OCI-LY7 (cell line): Measurements from ENCODE around the gene GLIPR1. TPM values are rescaled to one million over a fixed set of nuclear protein-coding genes. Genes with fewer than 3 reads are reported as not detected.

Experiments
- BruUV-seq: library from RNA; stranded (reverse); fragments of 400-500 nt; replicated peaks from 2 replicates; lab custom pipeline; 2021; lab: Mats Ljungman, UMichigan
- CTCF ChIA-PET: fragments of 300-600 bp; sonication (Branson Sonifier 250); formaldehyde crosslinking; loops from one replicate; lab custom pipeline; 2022; ENCODE audit warnings: antibody characterized with exemption; ENCODE audit not compliant: unreplicated experiment; lab: Charles Lee
- POLR2A ChIA-PET: fragments of 300-600 bp; sonication (Branson Sonifier 250); formaldehyde crosslinking; loops from one replicate; lab custom pipeline; 2022; ENCODE audit warnings: antibody characterized with exemption; lab: Charles Lee
- DNase-seq: peaks from one replicate; pipeline ENCODE4 v3.0.0-alpha.2; 2015; ENCODE audit warnings: low spot score
- H2AFZ ChIP-seq: fragments of 200-600 bp; sonication (generic), shearing (Covaris generic); 2 replicates; pipeline ENCODE4 v1.6.1; 2014; ENCODE audit warnings: mild to moderate bottlenecking, antibody characterized with exemption, low read length, moderate library complexity
- H3K27ac ChIP-seq: fragments of 200-600 bp; sonication (generic); 2 replicates; pipeline ENCODE4 v1.5.1; 2014; ENCODE audit warnings: mixed run types, low read depth, mild to moderate bottlenecking, moderate library complexity, low read length, inconsistent platforms; ENCODE audit not compliant: poor library complexity, severe bottlenecking
- H3K36me3 ChIP-seq: fragments of 200-600 bp; sonication (generic); 2 replicates; pipeline ENCODE4 v1.6.1; 2014; ENCODE audit warnings: mild to moderate bottlenecking, antibody characterized with exemption, low read length, moderate library complexity, mixed read lengths; ENCODE audit not compliant: insufficient read depth
- H3K4me1 ChIP-seq: fragments of 200-600 bp; sonication (generic); 2 replicates; pipeline ENCODE4 v1.5.1; 2014; ENCODE audit warnings: mild to moderate bottlenecking, low read length; ENCODE audit not compliant: insufficient read depth, poor library complexity, severe bottlenecking
- H3K4me2 ChIP-seq: fragments of 200-600 bp; sonication (generic); 2 replicates; pipeline ENCODE4 v1.6.1; 2014; ENCODE audit warnings: mild to moderate bottlenecking, low read length
- H3K4me3 ChIP-seq: fragments of 200-600 bp; sonication (generic); 2 replicates; pipeline ENCODE4 v1.5.1; 2014; ENCODE audit warnings: mild to moderate bottlenecking, low read depth, low read length; ENCODE audit not compliant: poor library complexity, severe bottlenecking
- H3K79me2 ChIP-seq: fragments of 200-600 bp; sonication (generic); 2 replicates; pipeline ENCODE4 v1.6.1; 2016; ENCODE audit warnings: low read depth, mild to moderate bottlenecking, low read length, moderate library complexity, mixed read lengths; ENCODE audit not compliant: insufficient read depth
- H3K9me2 ChIP-seq: fragments of 200-600 bp; sonication (generic); 2 replicates; pipeline ENCODE4 v1.6.1; 2016; ENCODE audit warnings: mild to moderate bottlenecking, low read length, mixed read lengths; ENCODE audit not compliant: insufficient read depth
- H3K9me3 ChIP-seq: fragments of 200-600 bp; sonication (generic); 2 replicates; pipeline ENCODE4 v1.6.1; 2014; ENCODE audit warnings: mild to moderate bottlenecking, mixed run types, low read length, mixed read lengths
- H4K20me1 ChIP-seq: fragments of 200-600 bp; sonication (generic); 2 replicates; pipeline ENCODE4 v1.6.1; 2014; ENCODE audit warnings: mild to moderate bottlenecking, antibody characterized with exemption, low read length, moderate library complexity, mixed read lengths; ENCODE audit not compliant: insufficient read depth
- EZH2phosphoT487 ChIP-seq: fragments of 200-600 bp; sonication (generic); IDR thresholded peaks from 2 replicates; pipeline ENCODE4 v1.6.1; 2018; ENCODE audit warnings: low read depth, borderline replicate concordance, mild to moderate bottlenecking, mixed run types, antibody characterized with exemption, low read length, moderate library complexity, mixed read lengths
- intact Hi-C: fragments of 100-400 bp; cut with micrococcal nuclease; formaldehyde crosslinking; loops from one replicate; pipeline ENCODE4 v1.10.0; 2022; ENCODE audit not compliant: unreplicated experiment
- total RNA-seq, 2 experiments: library from RNA; depleted of rRNA in 1 of 2; stranded (reverse); fragments of >200 nt in 1 of 2; shearing (Covaris generic) in 1 of 2; gene quantifications; 2 replicates each; pipeline ENCODE4 v1.2.3, GENCODE V29; 2014 to 2022
- TF ChIP-seq, protein P1 (sequence below): fragments of 200-600 bp; sonication (generic); conservative IDR thresholded peaks from 2 replicates; pipeline ENCODE4 v1.5.1; 2014; ENCODE audit warnings: mild to moderate bottlenecking, antibody characterized with exemption, low read length, moderate library complexity, mixed read lengths

Gene GLIPR1
- total RNA-seq, 2 experiments from 2014 or later, result 2.8 to 3.3 TPM

DNA sequence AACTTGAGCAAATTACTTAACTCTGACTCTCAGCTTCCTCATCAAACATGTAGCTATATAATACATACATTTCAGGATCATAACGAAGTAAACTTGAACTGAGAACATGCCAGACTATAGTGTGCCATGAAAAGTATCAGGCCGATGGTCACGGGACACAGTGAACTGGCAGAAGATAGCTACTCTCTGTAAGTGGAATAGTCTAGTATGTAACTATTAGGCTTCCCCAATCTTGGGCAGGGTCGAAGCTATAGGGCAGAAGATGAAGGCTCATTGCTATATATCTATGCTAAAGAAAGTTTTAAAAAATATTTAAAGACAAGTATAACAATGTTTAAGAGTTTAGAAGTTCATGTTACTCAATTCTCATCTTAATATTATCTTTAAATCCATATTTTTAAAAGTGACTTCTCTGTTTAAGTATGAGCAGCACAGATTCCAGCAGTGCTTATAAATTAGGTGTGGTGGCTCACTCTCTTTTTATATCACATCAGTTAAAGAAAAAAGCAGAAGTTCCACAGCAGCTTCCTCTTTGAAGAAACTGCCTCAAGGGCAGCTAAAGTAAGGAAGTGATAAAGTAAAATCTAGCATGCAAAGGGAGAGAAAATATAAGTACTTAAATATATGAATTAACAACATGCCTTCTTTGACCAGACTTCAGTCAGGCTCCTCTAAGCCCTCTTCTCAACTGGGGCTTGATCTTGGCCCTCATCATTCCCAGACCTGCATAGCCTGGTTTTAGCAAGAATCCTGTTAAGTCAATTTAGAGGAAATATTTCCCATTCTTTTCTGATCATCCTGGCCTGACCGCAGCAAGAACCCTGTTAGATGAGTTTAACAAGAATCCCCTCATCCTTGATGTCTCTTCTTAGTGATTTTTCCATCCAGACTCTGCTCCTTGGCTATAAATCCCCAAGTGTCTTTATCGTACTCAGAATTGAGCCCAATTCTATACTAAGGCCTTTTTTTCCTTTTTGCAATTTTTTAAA, 8.4 kb upstream of the GLIPR1 start:
- TF ChIP-seq, protein P1, sequence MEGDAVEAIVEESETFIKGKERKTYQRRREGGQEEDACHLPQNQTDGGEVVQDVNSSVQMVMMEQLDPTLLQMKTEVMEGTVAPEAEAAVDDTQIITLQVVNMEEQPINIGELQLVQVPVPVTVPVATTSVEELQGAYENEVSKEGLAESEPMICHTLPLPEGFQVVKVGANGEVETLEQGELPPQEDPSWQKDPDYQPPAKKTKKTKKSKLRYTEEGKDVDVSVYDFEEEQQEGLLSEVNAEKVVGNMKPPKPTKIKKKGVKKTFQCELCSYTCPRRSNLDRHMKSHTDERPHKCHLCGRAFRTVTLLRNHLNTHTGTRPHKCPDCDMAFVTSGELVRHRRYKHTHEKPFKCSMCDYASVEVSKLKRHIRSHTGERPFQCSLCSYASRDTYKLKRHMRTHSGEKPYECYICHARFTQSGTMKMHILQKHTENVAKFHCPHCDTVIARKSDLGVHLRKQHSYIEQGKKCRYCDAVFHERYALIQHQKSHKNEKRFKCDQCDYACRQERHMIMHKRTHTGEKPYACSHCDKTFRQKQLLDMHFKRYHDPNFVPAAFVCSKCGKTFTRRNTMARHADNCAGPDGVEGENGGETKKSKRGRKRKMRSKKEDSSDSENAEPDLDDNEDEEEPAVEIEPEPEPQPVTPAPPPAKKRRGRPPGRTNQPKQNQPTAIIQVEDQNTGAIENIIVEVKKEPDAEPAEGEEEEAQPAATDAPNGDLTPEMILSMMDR, result no peak
- TF ChIP-seq EZH2phosphoT487, result no peak
- BruUV-seq, result no TSS peak
- H4K20me1 ChIP-seq, result no peaks in the 10 kb centered on the region
- H3K4me1 ChIP-seq, result peaks cover 28% of the 10 kb centered on the region
- POLR2A ChIA-PET, result interaction anchor here (0.7 to 3.7 kb wide), 7 partner anchors 10 to 1087 kb away, joined by 3 to 36 read pairs (median 3); partner anchors contain the start of genes BBS10, GLIPR1 and OSBPL8
- DNase-seq, result peak; percentile 88
- peaks cover 12% of the 10 kb centered on the region; the same call in 1 of the 2 replicates for H3K9me3 ChIP-seq
- peak overlapping the region; percentile 15 for H3K4me3 ChIP-seq
- intact Hi-C loops, result no loop called here
- CTCF ChIA-PET, result interaction anchor here (1.0 to 1.2 kb wide), 4 partner anchors 9 to 35 kb away, joined by 3 to 7 read pairs (median 4); partner anchors contain the start of gene GLIPR1
- no peaks in the 10 kb centered on the region for H3K79me2 ChIP-seq
- H3K9me2 ChIP-seq, result no peaks in the 10 kb centered on the region
- peak overlapping the region; percentile 99 for H2AFZ ChIP-seq
- peak overlapping the region; percentile 76 for H3K27ac ChIP-seq
- no peaks in the 10 kb centered on the region for H3K36me3 ChIP-seq
- H3K4me2 ChIP-seq, result peak overlapping the region; percentile 67

GRCh38 chr12:75474116-75474515, 6.4 kb upstream of the GLIPR1 start:
- Histone ChIP-seq H3K79me2 (no peaks in the 10 kb centered on the region), H3K27ac (no peak overlapping the region), H3K9me2 (no peaks in the 10 kb centered on the region), H2AFZ (peak overlapping the region; percentile 54; the same call in 1 of the 2 replicates), H3K9me3 (peaks cover 12% of the 10 kb centered on the region; the same call in 1 of the 2 replicates), H3K4me3 (no peak overlapping the region), H3K4me2 (no peak overlapping the region), H3K36me3 (no peaks in the 10 kb centered on the region), H3K4me1 (peaks cover 42% of the 10 kb centered on the region), H4K20me1 (no peaks in the 10 kb centered on the region)
- TF ChIP-seq EZH2phosphoT487, result no peak
- TF ChIP-seq, protein P1, result no peak
- BruUV-seq, result no TSS peak
- intact Hi-C loops, result no loop called here
- no peak for DNase-seq
- ChIA-PET CTCF (interaction anchor here (1.1 to 2.2 kb wide), 2 partner anchors 9 to 10 kb away, joined by 3 to 5 read pairs; no protein-coding TSS in a partner anchor), POLR2A (interaction anchor here (0.7 to 0.8 kb wide), 2 partner anchors 14 to 25 kb away, joined by 3 read pairs; no protein-coding TSS in a partner anchor)
